Body of pancreas (tissue), 4 donors: ENCODE results near the gene MLLT6.

ENCODE experiments used
- CTCF ChIP-seq, 7 experiments: fragments of 450-650 bp in 4 of 7; fragments of 200-600 bp in 3 of 7; sonication (generic) in 3 of 7; IDR thresholded peaks; one replicate each; pipeline ENCODE4 v1.5.1; 2016 to 2019; ENCODE audit warnings: antibody characterized with exemption in 7 of 7
- POLR2A ChIP-seq, 3 donors: fragments of 450-650 bp; IDR thresholded peaks; one replicate each; pipeline ENCODE4 v1.6.1; 2016; ENCODE audit warnings: antibody characterized with exemption in 3 of 3, mild to moderate bottlenecking in 2 of 3

DNA sequence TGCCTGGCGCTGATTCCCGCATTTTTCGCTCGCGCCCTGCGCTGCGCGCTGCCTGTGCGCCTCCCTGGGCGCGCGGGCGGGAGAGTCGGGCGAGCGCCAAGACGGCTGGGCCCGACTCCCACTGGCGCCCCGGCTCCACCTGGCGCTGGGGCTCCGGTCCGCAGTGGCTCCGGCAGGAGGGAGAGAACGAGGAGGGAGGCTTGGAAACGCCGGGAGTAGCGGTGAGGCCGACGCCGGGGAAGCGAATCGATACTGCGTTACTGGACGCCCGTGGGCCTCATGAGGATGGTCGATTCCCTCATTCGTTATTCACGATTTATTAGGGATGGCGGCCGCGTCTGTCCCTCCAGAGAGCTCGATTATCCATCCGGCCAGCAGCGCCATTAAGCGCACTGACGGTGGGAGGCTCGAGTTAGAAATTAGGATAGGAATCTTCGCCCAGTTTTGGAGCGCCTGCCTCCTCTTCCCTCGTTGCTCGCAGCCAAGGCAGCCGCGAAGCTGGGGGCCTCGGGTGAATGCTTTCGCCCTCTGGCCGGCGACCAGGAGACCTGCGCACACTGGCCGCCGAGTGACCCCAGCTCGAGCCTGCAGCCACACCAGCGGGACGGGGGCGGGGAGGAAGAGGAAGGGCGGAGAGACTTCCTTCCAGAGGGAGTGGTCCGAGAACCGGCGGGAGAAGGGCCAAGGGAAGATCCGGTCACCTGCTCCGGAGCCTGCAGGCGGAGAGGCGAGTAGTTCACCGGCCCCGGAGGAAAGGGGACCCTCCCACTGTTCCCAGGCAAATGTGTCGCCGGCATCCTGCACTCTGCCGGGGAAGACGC lies 44.4 kb downstream of the MLLT6 start:
- TF ChIP-seq CTCF (IDR thresholded peaks at IDR 0.05) (peak in 4 of 7 experiments; percentile 32 to 46 (median 43)), POLR2A (IDR thresholded peaks at IDR 0.05) (peak; percentile 22 to 75 (median 67))
